Activated T-cell treated with anti-CD3 and anti-CD28 coated beads, Interleukin-2, amount 50 U/mL, for 24 hours (primary cell): ENCODE measurements around the gene PEMT.
A peak's percentile ranks its signal among the peaks of the same experiment; 100 is the strongest.

ENCODE experiments used
- DNase-seq: peaks from one replicate; pipeline ENCODE4 v3.0.0-alpha.2; 2020
- H3K27ac Mint-ChIP-seq: 2 replicates; pipeline ENCODE4 v1.8.0; 2020; ENCODE audit warnings: mild to moderate bottlenecking, mixed read lengths
- H3K27me3 Mint-ChIP-seq: 2 replicates; pipeline ENCODE4 v1.8.0; 2020; ENCODE audit warnings: mixed read lengths
- H3K36me3 Mint-ChIP-seq: 2 replicates; pipeline ENCODE4 v1.8.0; 2020; ENCODE audit warnings: low read depth, mixed read lengths
- H3K4me1 Mint-ChIP-seq: 2 replicates; pipeline ENCODE4 v1.8.0; 2020; ENCODE audit warnings: low read depth, mixed read lengths
- H3K4me3 Mint-ChIP-seq: 2 replicates; pipeline ENCODE4 v1.8.0; 2020; ENCODE audit warnings: mild to moderate bottlenecking, moderate library complexity, mixed read lengths
- H3K9me3 Mint-ChIP-seq: 2 replicates; pipeline ENCODE4 v1.8.0; 2020; ENCODE audit warnings: mixed read lengths

The PEMT gene

DNA sequence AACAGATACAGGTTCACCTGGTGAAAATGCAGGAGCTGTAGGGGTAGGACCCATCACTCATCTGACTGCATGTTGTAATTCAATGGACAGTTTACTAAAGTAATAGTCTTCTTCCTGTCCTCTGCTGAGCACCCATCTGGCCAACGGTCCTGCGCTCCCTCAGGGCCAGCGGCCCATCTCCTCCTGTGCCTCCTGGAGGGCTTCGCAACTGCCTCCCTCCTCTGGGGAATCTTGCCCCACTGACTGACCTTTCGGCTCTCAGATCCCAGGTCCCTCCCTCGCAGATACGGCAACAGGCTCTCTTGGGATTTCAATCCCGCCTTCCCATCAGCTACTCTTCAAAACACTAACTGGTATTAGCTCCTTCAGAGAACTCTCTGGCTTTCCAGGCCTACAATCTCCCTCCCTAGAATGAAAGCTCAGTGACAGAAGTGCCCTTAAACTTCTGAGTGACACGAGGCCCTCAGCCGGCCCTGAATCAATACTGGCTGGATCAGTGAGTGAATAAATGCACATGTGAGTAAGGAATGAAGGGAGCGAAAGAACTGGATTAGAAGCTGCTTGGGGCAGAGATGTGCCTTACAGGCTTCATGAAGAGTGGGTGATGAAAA lies 1.3 kb downstream of the PEMT start:
- no peak for DNase-seq
- Mint-ChIP-seq H3K27me3 (no peaks in the 10 kb centered on the region), H3K27ac (peak overlapping the region; percentile 95), H3K9me3 (no peaks in the 10 kb centered on the region), H3K36me3 (peaks cover 11% of the 10 kb centered on the region), H3K4me1 (peaks cover 33% of the 10 kb centered on the region), H3K4me3 (peak overlapping the region; percentile 91)

DNA sequence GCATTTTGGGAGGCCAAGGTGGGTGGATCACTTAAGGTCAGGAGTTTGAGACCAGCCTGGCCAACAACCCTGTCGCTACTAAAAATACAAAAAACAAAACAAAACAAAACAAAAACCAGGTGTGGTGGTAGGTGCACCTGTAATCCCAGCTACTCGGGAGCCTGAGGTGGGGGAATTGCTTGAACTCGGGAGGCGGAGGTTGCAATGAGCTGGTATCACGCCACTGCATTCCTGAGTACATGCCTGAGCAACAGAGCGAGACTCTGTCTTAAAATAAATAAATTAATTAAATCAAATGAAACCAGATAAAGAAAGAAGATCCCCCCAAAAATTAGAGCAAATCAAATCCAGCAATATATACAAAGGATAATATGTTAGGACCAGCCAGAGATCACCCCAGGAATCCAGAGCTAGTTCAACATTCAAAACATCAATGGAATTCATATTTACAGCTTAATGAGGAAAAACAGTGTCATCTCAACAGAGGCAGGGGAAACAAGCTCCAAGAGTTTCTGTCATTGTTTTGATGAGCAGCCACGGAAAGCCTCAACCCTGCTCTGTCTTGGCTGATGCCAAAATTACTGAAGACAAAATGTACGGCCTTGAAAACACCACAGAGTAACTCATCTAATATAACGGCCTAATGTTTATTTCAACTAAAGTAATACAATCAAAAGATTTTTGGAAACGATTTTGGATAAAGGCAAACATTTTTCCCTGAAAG lies 3.7 kb downstream of the PEMT start:
- H3K9me3 Mint-ChIP-seq = no peaks in the 10 kb centered on the region
- no peak overlapping the region for H3K27ac Mint-ChIP-seq
- no peaks in the 10 kb centered on the region for H3K27me3 Mint-ChIP-seq
- H3K4me3 Mint-ChIP-seq = no peak overlapping the region
- H3K36me3 Mint-ChIP-seq = peaks cover 11% of the 10 kb centered on the region
- peaks cover 25% of the 10 kb centered on the region for H3K4me1 Mint-ChIP-seq
- DNase-seq = no peak

DNA sequence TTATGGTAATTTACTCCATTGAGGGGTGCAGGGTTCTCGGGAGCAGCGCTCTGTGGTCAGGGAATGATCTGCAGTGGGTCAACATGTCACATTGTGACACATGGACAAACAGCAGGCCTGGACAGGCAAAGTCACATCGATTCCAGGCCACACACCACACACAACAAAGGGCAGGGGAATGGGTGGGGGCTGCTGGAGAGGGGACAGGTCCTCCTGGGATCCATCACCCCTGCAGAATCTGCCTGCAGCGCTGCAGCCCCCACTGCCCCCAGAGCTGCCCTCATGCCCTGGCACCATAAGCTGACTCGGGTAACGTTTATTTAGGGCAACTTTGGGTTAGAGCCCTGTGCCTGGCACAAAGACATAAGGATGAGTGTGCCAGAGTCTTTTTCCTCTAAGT lies 9.1 kb downstream of the PEMT start:
- Mint-ChIP-seq H3K9me3 (no peaks in the 10 kb centered on the region), H3K27me3 (no peaks in the 10 kb centered on the region), H3K4me3 (no peak overlapping the region), H3K4me1 (peaks cover 8% of the 10 kb centered on the region), H3K27ac (no peak overlapping the region), H3K36me3 (peaks cover 1% of the 10 kb centered on the region)
- DNase-seq = no peak

DNA sequence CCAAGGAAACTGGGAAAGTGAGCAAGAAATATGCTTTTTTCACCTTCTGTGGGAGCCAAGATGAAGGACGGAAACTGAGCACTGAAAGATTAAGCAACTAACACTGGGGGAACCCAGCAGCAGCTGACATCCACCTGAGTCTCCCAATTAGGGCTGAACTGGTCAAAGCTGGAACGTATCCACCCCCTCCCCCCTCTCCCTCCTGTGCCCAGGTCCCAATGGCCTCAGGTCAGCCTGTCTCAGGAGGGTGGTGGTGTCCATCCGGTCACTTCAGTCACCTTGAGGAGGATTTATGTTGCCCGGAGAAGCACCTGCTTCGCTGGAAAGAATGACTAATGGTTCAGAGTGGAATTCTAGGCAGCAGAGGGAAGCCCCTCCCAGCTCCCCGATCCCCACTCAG lies 10.0 kb downstream of the PEMT start:
- Mint-ChIP-seq H3K9me3 (no peaks in the 10 kb centered on the region), H3K27me3 (no peaks in the 10 kb centered on the region), H3K36me3 (peaks cover 8% of the 10 kb centered on the region), H3K27ac (peak overlapping the region; percentile 49), H3K4me1 (peaks cover 5% of the 10 kb centered on the region), H3K4me3 (no peak overlapping the region)
- no peak for DNase-seq

DNA sequence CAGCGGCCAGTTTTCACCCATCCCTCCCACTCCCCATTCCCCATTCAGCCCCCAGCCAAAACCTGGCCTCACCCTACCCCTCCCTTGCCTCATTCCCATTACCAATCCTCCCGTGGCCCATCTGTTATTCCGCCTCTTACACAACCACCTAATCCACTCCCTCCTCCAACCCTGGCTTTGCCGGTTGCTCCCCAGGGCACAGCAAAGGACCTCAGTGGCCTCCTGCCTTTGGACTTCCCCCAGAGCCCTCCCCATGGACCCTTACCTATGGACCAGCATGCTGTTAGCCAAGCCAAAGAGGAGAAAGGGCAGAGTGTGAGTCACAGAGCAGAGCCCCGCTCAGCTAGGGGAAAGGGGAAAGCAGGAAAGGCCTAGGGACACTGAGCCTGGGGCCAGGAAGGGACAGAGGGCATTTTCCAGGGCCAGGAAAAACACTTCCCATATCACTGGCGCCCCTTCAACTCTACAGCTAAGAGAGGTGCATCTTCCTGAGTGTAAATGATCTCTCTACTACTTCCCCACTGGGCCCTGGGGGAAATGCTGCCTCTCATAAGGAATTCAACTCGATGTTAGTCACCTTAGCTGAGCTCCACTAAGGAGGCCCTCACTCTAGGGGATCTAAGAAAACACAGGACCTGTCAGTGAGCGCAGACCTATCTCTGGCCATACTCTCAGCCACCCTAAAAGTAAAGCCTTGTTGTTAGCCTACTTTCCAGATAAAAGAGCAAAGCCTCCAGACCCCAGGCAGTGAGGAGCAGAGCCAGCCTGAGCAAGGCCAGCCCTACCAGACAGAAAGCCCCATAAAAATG lies 10.6 kb downstream of the PEMT start:
- peaks cover 2% of the 10 kb centered on the region for H3K4me1 Mint-ChIP-seq
- DNase-seq = no peak
- no peak overlapping the region for H3K4me3 Mint-ChIP-seq
- H3K36me3 Mint-ChIP-seq = peaks cover 14% of the 10 kb centered on the region
- H3K9me3 Mint-ChIP-seq = no peaks in the 10 kb centered on the region
- H3K27me3 Mint-ChIP-seq = no peaks in the 10 kb centered on the region
- peak overlapping the region; percentile 49 for H3K27ac Mint-ChIP-seq

DNA sequence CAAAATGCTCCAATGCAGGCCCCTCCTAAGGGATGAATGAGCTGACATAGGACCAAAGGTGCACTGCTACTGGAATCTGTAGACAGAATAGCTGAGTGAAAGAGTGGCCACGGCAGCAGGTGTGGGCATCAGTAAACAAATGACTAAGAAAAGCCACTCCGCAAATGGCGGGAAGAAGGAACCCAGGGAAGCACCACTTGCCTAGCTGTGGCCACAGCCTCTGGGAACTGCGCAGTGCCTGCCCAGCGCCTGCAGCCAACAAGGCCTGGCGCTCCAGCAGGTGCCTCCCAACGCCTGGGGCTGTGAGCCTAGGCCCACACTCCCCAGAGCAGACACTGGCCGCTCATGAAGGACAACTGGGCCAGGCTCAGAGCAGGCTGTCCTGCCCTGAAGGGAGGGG lies 11.8 kb downstream of the PEMT start:
- H3K36me3 Mint-ChIP-seq = peaks cover 25% of the 10 kb centered on the region
- no peak overlapping the region for H3K27ac Mint-ChIP-seq
- DNase-seq = no peak
- no peaks in the 10 kb centered on the region for H3K9me3 Mint-ChIP-seq
- H3K4me3 Mint-ChIP-seq = no peak overlapping the region
- H3K27me3 Mint-ChIP-seq = no peaks in the 10 kb centered on the region
- H3K4me1 Mint-ChIP-seq = no peaks in the 10 kb centered on the region

DNA sequence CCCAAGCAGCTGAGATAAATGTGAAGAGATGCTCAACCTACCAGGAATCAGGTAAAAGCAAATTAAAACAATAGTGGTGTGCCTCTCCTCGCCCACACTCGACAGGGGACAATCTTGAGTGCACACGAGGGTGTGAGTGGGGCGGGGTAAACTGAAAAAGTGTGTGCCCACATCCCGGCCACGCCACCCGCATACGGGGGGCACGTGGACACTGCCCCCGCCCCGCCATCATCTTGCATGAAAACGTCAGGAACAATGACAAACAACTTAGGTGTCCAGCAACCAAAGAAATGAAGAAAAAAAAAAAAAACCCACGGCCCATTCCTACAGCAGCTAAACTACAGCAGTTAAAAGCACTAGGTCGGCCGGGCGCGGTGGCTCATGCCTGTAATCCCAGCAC lies 14.1 kb downstream of the PEMT start:
- H3K4me3 Mint-ChIP-seq = no peak overlapping the region
- no peak for DNase-seq
- H3K27ac Mint-ChIP-seq = no peak overlapping the region

DNA sequence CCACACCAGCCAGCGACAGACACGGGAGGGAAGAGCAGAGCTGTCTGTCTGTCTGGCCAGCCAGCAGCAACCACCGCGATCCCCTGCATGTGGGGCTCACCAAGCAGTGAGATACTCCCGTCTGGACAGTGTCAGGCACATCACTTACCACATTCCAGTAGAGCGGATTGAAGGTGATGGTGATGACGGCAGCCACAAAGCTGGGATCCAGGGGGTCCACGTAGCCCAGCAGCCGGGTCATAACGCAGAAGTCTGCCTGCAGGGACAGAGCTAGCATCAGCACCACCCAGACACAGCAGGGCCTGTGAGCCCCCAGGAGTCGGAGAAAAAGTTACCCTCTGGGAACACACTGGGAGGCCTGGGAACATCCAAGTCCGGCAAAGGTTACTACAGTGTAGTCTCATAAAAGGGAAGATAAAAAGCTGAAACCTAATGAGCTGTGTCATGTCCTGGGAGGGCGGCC lies 14.7 kb downstream of the PEMT start:
- no peaks in the 10 kb centered on the region for H3K4me1 Mint-ChIP-seq
- no peaks in the 10 kb centered on the region for H3K27me3 Mint-ChIP-seq
- no peak overlapping the region for H3K4me3 Mint-ChIP-seq
- peaks cover 36% of the 10 kb centered on the region for H3K36me3 Mint-ChIP-seq
- no peak overlapping the region for H3K27ac Mint-ChIP-seq
- no peaks in the 10 kb centered on the region for H3K9me3 Mint-ChIP-seq
- no peak for DNase-seq

More for the DNA sequence above, 14.1 kb downstream of the PEMT start:
- Mint-ChIP-seq H3K27me3 (no peaks in the 10 kb centered on the region), H3K36me3 (peaks cover 33% of the 10 kb centered on the region), H3K9me3 (no peaks in the 10 kb centered on the region), H3K4me1 (no peaks in the 10 kb centered on the region)

DNA sequence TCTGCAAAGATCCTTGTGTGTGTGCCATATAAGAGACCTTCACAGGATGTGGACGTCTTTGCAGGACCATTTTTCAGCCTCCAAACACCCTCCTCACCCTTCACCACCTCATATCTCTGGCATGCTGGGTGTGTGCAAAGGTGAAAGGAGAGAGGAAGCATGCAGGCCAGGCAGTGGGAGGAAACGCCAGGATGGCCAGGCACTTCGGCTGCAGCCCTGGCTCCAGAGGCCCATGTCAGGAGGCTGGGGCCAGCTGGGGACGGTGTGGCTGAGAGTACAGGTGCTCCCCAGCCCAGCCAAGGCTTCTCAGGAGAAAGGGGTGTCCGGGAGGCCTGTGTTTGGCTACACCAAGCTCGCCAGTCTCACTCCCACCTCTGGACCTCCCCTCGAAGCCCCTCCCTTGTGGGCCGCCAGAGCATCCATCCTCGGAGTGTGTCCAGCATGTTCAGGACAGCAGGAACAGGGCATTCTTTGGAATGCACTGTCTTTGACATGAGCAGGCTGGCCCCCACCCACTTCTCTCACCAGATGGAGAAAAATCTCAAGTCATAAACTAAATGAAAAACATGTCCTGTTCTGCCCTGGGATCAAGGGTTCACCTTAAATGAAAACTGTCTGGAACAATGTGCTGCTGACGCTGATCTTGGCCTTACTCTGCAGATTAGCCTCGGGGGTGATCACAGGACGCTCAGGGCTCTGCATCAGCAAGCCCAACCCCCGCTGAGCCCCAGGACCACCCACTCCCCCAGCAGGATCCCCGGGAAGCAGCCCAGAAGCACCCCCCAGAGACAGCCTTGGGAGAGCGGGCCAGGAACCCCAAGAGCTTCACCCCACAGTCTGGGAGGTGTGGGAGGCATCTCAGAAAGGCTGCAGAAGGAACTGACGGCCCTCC lies 15.9 kb downstream of the PEMT start:
- Mint-ChIP-seq H3K4me3 (no peak overlapping the region), H3K27ac (no peak overlapping the region), H3K36me3 (peaks cover 38% of the 10 kb centered on the region)

DNA sequence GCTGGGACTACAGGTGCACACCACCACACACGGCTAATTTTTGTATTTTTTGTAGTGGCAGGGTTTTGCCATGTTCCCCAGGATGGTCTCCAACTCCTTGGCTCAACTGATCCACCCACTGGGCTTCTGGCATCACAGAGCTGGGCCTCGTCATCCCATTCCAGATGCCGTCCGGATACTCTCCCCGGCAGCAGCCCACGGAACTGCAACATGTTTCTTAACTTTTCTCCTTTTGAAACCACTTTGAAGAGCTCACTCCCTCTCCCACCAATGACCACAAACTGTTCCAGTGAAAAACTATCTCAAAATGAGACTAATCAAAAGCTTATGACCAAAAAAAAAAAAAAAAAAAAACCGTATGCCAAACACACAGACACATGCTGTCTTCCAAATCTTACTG lies 17.6 kb downstream of the PEMT start:
- H3K4me1 Mint-ChIP-seq = no peaks in the 10 kb centered on the region
- H3K9me3 Mint-ChIP-seq = no peaks in the 10 kb centered on the region
- peaks cover 38% of the 10 kb centered on the region for H3K36me3 Mint-ChIP-seq
- H3K27me3 Mint-ChIP-seq = no peaks in the 10 kb centered on the region
- no peak overlapping the region for H3K27ac Mint-ChIP-seq
- no peak overlapping the region for H3K4me3 Mint-ChIP-seq
- no peak for DNase-seq

More for the DNA sequence above, 15.9 kb downstream of the PEMT start:
- no peaks in the 10 kb centered on the region for H3K27me3 Mint-ChIP-seq
- DNase-seq = no peak
- no peaks in the 10 kb centered on the region for H3K9me3 Mint-ChIP-seq
- no peaks in the 10 kb centered on the region for H3K4me1 Mint-ChIP-seq

DNA sequence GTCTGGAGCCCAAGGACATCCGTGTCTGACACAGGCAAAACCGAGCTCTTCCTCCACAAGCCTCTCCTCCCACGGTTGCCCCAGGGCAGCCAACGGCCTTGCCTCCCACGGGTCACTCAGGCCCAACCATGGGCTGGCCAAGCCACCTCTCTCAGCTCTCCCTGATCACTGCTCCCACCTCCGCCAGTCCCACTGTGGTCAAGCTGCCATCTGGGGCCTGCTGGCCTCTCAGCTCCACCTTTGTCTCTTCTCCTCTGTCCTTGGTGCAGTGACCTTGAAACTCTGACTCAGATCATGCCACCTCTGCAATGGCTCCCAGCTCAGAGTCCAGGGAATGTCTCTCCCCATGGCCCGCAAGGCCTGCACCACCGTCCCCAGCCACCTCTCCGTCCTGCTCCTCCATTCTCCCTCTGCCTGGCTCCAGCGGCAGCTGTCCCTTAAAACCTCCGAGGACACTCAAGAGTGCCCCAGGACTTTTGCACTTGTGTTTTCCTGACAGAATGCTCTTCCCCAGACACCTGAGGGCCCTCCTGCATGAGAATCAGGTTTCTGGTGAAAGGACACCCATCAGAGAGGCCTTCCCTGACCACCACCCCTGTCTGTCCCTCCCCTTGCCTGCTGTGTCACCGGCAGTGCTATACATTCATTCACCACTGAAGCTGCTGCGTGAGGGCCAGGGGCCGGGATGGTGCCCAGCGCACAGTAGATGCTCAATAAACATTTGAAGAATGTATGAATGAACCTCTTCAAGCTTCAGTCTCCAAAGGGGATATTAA lies 19.3 kb downstream of the PEMT start:
- Mint-ChIP-seq H3K4me1 (no peaks in the 10 kb centered on the region), H3K27me3 (no peaks in the 10 kb centered on the region), H3K4me3 (no peak overlapping the region), H3K27ac (no peak overlapping the region), H3K9me3 (no peaks in the 10 kb centered on the region), H3K36me3 (peaks cover 36% of the 10 kb centered on the region)
- DNase-seq = no peak

DNA sequence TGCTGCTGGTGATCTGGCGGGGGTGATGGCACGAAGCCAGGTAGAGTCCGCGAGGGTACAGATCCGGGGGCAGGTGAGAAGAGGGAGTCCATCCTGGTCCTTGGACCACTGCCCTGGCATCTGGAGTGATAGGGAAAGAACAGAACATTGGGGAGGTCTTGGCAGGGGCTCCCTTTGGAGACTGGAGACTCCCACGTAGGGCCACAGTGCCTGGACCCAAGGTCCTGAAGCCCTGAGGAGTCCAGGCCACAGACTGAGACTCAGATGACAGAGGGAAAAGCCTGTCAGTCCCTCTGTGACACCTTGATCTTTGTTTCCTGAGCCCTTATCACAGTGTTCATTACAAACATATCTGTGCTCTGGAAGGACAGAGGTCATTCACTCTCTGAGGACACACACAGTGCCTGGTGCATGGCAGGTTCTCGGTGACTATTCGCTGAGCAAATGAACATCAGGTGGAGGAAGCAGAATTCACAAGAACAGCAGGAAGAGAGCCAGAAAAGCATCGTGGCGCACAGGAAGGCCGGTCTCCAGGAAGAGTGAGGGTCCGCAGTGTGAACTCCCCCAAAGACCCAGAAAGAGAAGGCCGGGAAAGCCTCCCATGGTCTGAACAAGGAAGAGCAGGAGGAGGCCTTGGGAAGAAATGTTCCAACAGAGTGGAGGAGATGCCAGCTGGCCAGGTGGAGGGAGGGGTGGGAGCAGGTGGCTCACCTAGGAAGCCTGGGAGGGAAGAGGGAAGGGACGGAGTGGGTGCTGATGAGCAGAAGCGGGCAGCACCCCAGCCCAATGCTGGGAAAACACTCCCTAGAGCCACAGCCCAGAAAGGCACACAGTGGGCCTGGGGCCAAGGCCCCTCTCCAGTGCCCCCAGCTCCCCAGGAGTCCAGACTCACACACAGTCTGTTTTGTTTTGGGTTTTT lies 20.5 kb downstream of the PEMT start:
- Mint-ChIP-seq H3K9me3 (no peaks in the 10 kb centered on the region), H3K27me3 (no peaks in the 10 kb centered on the region), H3K4me1 (no peaks in the 10 kb centered on the region), H3K4me3 (no peak overlapping the region), H3K27ac (no peak overlapping the region), H3K36me3 (peaks cover 26% of the 10 kb centered on the region)
- no peak for DNase-seq
